GM12865 (cell line): ENCODE data around the gene GABRB1.

ENCODE experiments used
- DNase-seq: peaks from one replicate; pipeline ENCODE4 v3.0.0; 2010; ENCODE audit warnings: low read depth
- H3K4me3 ChIP-seq: 2 replicates; pipeline ENCODE4 v1.5.1; 2011; ENCODE audit warnings: mild to moderate bottlenecking, low read depth, low read length, control low read depth
- CTCF ChIP-seq: IDR thresholded peaks from 2 replicates; pipeline ENCODE4 v1.5.1; 2011; ENCODE audit warnings: low read length, control low read depth, low read depth, inconsistent platforms; ENCODE audit not compliant: insufficient read depth; ENCODE audit errors: missing control alignments

Gene GABRB1

GRCh38 chr4:47075262-47075661, 43.9 kb downstream of the GABRB1 start:
- DNase-seq = no peak
- TF ChIP-seq CTCF = no peak
- no peak overlapping the region for H3K4me3 ChIP-seq

GRCh38 chr4:47075919-47076318, 44.6 kb downstream of the GABRB1 start:
- no peak for DNase-seq
- no peak for TF ChIP-seq CTCF
- no peak overlapping the region for H3K4me3 ChIP-seq

GRCh38 chr4:47084111-47084510, 52.7 kb downstream of the GABRB1 start:
- H3K4me3 ChIP-seq = no peak overlapping the region
- no peak for DNase-seq
- no peak for TF ChIP-seq CTCF

- no peak overlapping the region for H3K4me3 ChIP-seq
- DNase-seq = no peak
- no peak for TF ChIP-seq CTCF
Measured at GRCh38 chr4:47084795-47085194, 53.4 kb downstream of the GABRB1 start.

- no peak for DNase-seq
- H3K4me3 ChIP-seq = no peak overlapping the region
- TF ChIP-seq CTCF = no peak
Measured at GRCh38 chr4:47088298-47088697, 56.9 kb downstream of the GABRB1 start.

GRCh38 chr4:47095884-47096283, 64.5 kb downstream of the GABRB1 start:
- TF ChIP-seq CTCF = no peak
- H3K4me3 ChIP-seq = no peak overlapping the region
- no peak for DNase-seq

- H3K4me3 ChIP-seq = no peak overlapping the region
- no peak for TF ChIP-seq CTCF
- no peak for DNase-seq
Measured at GRCh38 chr4:47101453-47101852, 70.1 kb downstream of the GABRB1 start.
